IMR-90 (cell line): Measurements from ENCODE around the gene ATP11B. TPM values are rescaled to one million over a fixed set of nuclear protein-coding genes. Genes with fewer than 3 reads are reported as not detected.

ENCODE experiments used
- ATAC-seq: fragments of 200-7000 bp; cut with Tn5 transposase; 2 replicates; pipeline ENCODE4 v1.9.1; 2020; ENCODE audit warnings: low read depth, mild to moderate bottlenecking, moderate library complexity
- BruUV-seq: library from RNA; stranded (reverse); fragments of 400-500 nt; replicated peaks from 2 replicates; lab custom pipeline; 2021; lab: Mats Ljungman, UMichigan
- CTCF ChIA-PET: fragments of 300-600 bp; formaldehyde crosslinking; extraction: SDS; loops from one replicate; lab custom pipeline; 2021; ENCODE audit warnings: antibody characterized with exemption; lab: Yijun Ruan, JAX
- POLR2A ChIA-PET: fragments of 300-600 bp; sonication (Branson Sonifier 250); formaldehyde crosslinking; loops from one replicate; lab custom pipeline; 2022; ENCODE audit warnings: antibody characterized with exemption; ENCODE audit not compliant: unreplicated experiment; lab: Charles Lee
- DNase-seq: peaks from one replicate; pipeline ENCODE4 v3.0.0; 2013
- H2AFZ ChIP-seq: replicated peaks from 2 replicates; pipeline ENCODE3; 2013; ENCODE audit warnings: low read length, mild to moderate bottlenecking; ENCODE audit not compliant: poor library complexity
- H2AK5ac ChIP-seq: 2 replicates; pipeline ENCODE4 v1.6.1; 2013; ENCODE audit warnings: low read depth, low read length, inconsistent platforms
- H2AK9ac ChIP-seq: replicated peaks from 2 replicates; pipeline ENCODE3; 2013; ENCODE audit warnings: mild to moderate bottlenecking, low read depth, low read length, moderate library complexity; ENCODE audit not compliant: poor library complexity
- H2BK120ac ChIP-seq: 2 replicates; pipeline ENCODE4 v1.6.1; 2013; ENCODE audit warnings: low read depth, low read length, inconsistent platforms
- H2BK15ac ChIP-seq: 3 replicates; pipeline ENCODE4 v1.6.1; 2013; ENCODE audit warnings: low read depth, low read length, inconsistent platforms
- H2BK20ac ChIP-seq: 2 replicates; pipeline ENCODE4 v1.6.1; 2013; ENCODE audit warnings: low read depth, mild to moderate bottlenecking, inconsistent platforms, low read length, moderate library complexity
- H2BK5ac ChIP-seq: 2 replicates; pipeline ENCODE4 v1.6.1; 2013; ENCODE audit warnings: mild to moderate bottlenecking, low read depth, low read length, inconsistent platforms; ENCODE audit not compliant: poor library complexity, severe bottlenecking
- H3K14ac ChIP-seq: replicated peaks from 2 replicates; pipeline ENCODE4 v1.6.1; 2013; ENCODE audit warnings: low read depth, low read length, inconsistent platforms
- H3K18ac ChIP-seq: 2 replicates; pipeline ENCODE4 v1.6.1; 2013; ENCODE audit warnings: low read depth, low read length, control low read depth
- H3K23ac ChIP-seq: 2 replicates; pipeline ENCODE4 v1.6.1; 2013; ENCODE audit warnings: low read depth, low read length, inconsistent platforms
- H3K27ac ChIP-seq: 2 replicates; pipeline ENCODE4 v1.5.1; 2013; ENCODE audit warnings: mild to moderate bottlenecking, control low read depth, low read length; ENCODE audit not compliant: insufficient read depth
- H3K27me3 ChIP-seq: 2 replicates; pipeline ENCODE4 v1.6.1; 2013; ENCODE audit warnings: low read length; ENCODE audit not compliant: control insufficient read depth, insufficient read depth
- H3K36me3 ChIP-seq: 2 replicates; pipeline ENCODE4 v1.6.1; 2013; ENCODE audit warnings: low read length, mixed read lengths; ENCODE audit not compliant: control insufficient read depth, insufficient read depth
- H3K4ac ChIP-seq: 2 replicates; pipeline ENCODE4 v1.6.1; 2013; ENCODE audit warnings: low read depth, low read length, inconsistent platforms
- H3K4me1 ChIP-seq: 2 replicates; pipeline ENCODE4 v1.6.1; 2013; ENCODE audit warnings: low read length, mixed read lengths; ENCODE audit not compliant: control insufficient read depth, insufficient read depth
- H3K4me2 ChIP-seq: 2 replicates; pipeline ENCODE4 v1.6.1; 2013; ENCODE audit warnings: low read depth, mild to moderate bottlenecking, control low read depth, low read length, moderate library complexity
- H3K4me3 ChIP-seq: 2 replicates; pipeline ENCODE4 v1.5.1; 2013; ENCODE audit warnings: low read depth, mild to moderate bottlenecking, control low read depth, low read length, moderate library complexity; ENCODE audit not compliant: insufficient read depth
- H3K56ac ChIP-seq: 2 replicates; pipeline ENCODE4 v1.6.1; 2013; ENCODE audit warnings: low read length, inconsistent platforms; ENCODE audit not compliant: insufficient read depth; ENCODE audit errors: extremely low read depth
- H3K79me1 ChIP-seq, 2 experiments: 2 replicates each; pipeline ENCODE4 v1.6.1; 2013; ENCODE audit warnings: low read length in 2 of 2, inconsistent platforms in 1 of 2, low read depth in 1 of 2
- H3K9ac ChIP-seq: 2 replicates; pipeline ENCODE4 v1.6.1; 2013; ENCODE audit warnings: low read depth, low read length, control low read depth
- H3K9me1 ChIP-seq: 2 replicates; pipeline ENCODE4 v1.6.1; 2013; ENCODE audit warnings: low read length, inconsistent platforms; ENCODE audit not compliant: insufficient read depth
- H3K9me3 ChIP-seq: 2 replicates; pipeline ENCODE4 v1.6.1; 2013; ENCODE audit warnings: low read length; ENCODE audit not compliant: control insufficient read depth, insufficient read depth
- H4K20me1 ChIP-seq: 2 replicates; pipeline ENCODE4 v1.6.1; 2013; ENCODE audit warnings: low read length, inconsistent platforms; ENCODE audit not compliant: insufficient read depth
- H4K5ac ChIP-seq: 2 replicates; pipeline ENCODE4 v1.6.1; 2013; ENCODE audit warnings: mild to moderate bottlenecking, low read depth, low read length, control low read depth
- H4K8ac ChIP-seq, 2 experiments: 2 replicates each; pipeline ENCODE4 v1.6.1; 2013; ENCODE audit warnings: low read depth in 2 of 2, low read length in 2 of 2, control low read depth in 1 of 2, inconsistent platforms in 1 of 2
- H4K91ac ChIP-seq: 2 replicates; pipeline ENCODE4 v1.6.1; 2013; ENCODE audit warnings: low read depth, low read length, inconsistent platforms; ENCODE audit not compliant: insufficient read depth
- CHD1 ChIP-seq: IDR thresholded peaks from 2 replicates; pipeline ENCODE4 v1.6.1; 2012; ENCODE audit warnings: low read depth, low read length, improper control_type of control experiment
- ELK1 ChIP-seq: fragments of 150-350 bp; IDR thresholded peaks from 2 replicates; pipeline ENCODE4 v1.6.1; 2016; ENCODE audit warnings: low read depth, mild to moderate bottlenecking, low read length, moderate library complexity, borderline replicate concordance
- FOS ChIP-seq: fragments of 150-350 bp; IDR thresholded peaks from 2 replicates; pipeline ENCODE4 v1.6.1; 2016; ENCODE audit warnings: low read depth, low read length
- MAFK ChIP-seq: IDR thresholded peaks from 2 replicates; pipeline ENCODE4 v1.6.1; 2012; ENCODE audit warnings: low read depth, low read length, improper control_type of control experiment
- MAZ ChIP-seq: IDR thresholded peaks from 2 replicates; pipeline ENCODE4 v1.6.1; 2012; ENCODE audit warnings: low read depth, mild to moderate bottlenecking, low read length, improper control_type of control experiment, moderate library complexity, borderline replicate concordance
- MXI1 ChIP-seq: IDR thresholded peaks from 2 replicates; pipeline ENCODE4 v1.6.1; 2012; ENCODE audit warnings: low read depth, mild to moderate bottlenecking, low read length, moderate library complexity, borderline replicate concordance
- NFE2L2 ChIP-seq: fragments of 150-350 bp; IDR thresholded peaks from 2 replicates; pipeline ENCODE4 v1.6.1; 2016; ENCODE audit warnings: low read depth, mild to moderate bottlenecking, low read length
- RCOR1 ChIP-seq: IDR thresholded peaks from 2 replicates; pipeline ENCODE4 v1.6.1; 2012; ENCODE audit warnings: mild to moderate bottlenecking, low read length, improper control_type of control experiment; ENCODE audit not compliant: insufficient replicate concordance
- SMC3 ChIP-seq: fragments of 150-350 bp; IDR thresholded peaks from 2 replicates; pipeline ENCODE4 v1.6.1; 2016; ENCODE audit warnings: low read depth, mild to moderate bottlenecking, antibody characterized with exemption, low read length, moderate library complexity
- WGBS, 2 experiments: methylation state at CpG; one replicate each; pipeline versions ENCODE4 v1.1.5 to v1.1.7; 2013; ENCODE audit warnings: missing lambda C conversion rate in 2 of 2; ENCODE audit not compliant: insufficient read length in 1 of 2; ENCODE audit errors: extremely low coverage in 2 of 2; 5-methylcytosine and 5-hydroxymethylcytosine counted together
- dilution Hi-C: fragments of 300-500 bp; cut with HindIII; formaldehyde crosslinking; loops from one replicate; pipeline ENCODE4 v1.14.3; 2018; ENCODE audit warnings: low sequenced_read_pairs; ENCODE audit not compliant: unreplicated experiment
- in situ Hi-C: fragments of 300-500 bp; cut with MboI; formaldehyde crosslinking; loops from 3 replicates; pipeline ENCODE4 v1.14.3; 2019; ENCODE audit warnings: low sequenced_read_pairs, inconsistent platforms, mixed read lengths
- intact Hi-C: fragments of 100-400 bp; cut with micrococcal nuclease; formaldehyde crosslinking; loops from 2 replicates; pipeline ENCODE4 v1.10.0; 2022
- polyA plus RNA-seq, 3 experiments: library from polyadenylated mRNA; depleted of rRNA; stranded (reverse); fragments of >200 nt; gene quantifications; 2 replicates each; pipeline ENCODE4 v1.2.3, GENCODE V29; 2012; ENCODE audit warnings: low replicate concordance in 1 of 3
- total RNA-seq: library from RNA; depleted of rRNA; stranded (reverse); fragments of >200 nt; gene quantifications from 2 replicates; pipeline ENCODE4 v1.2.3, GENCODE V29; 2012

Gene ATP11B
- total and polyA plus RNA-seq, 2 of the 4 experiments (the other 2 are of a cell fraction): 10.0 to 39.6 TPM

GRCh38 chr3:182910936-182911781 is 117.9 kb downstream of the ATP11B start (continued):
- no peak for TF ChIP-seq RCOR1
- no peak for TF ChIP-seq MAZ

- TF ChIP-seq MXI1 (no peak), FOS (peak; percentile 18; the same call in 1 of the 2 replicates), CHD1 (no peak), MAFK (no peak), ELK1 (no peak), RCOR1 (no peak), SMC3 (no peak), NFE2L2 (no peak)
- H3K4me1 ChIP-seq: peaks cover 16% of the 10 kb centered on the region
- H3K36me3 ChIP-seq: 0 out of 2 replicates have a peak, but pooled peaks cover 1% of the 10 kb centered on the region
- no peak overlapping the region for H4K5ac ChIP-seq
- peaks cover 4% of the 10 kb centered on the region; the same call in 1 of the 2 replicates for H4K20me1 ChIP-seq
- peak overlapping the region; percentile 66 for H3K18ac ChIP-seq
- no peak overlapping the region for H3K9ac ChIP-seq
- H4K8ac ChIP-seq: no peak overlapping the region
- peak overlapping the region; percentile 44; the same call in 1 of the 2 replicates for H3K27ac ChIP-seq
- 0 out of 2 replicates have a peak overlapping the region, but pooled peaks have one; percentile 20 for H3K4ac ChIP-seq
- no peak overlapping the region for H2AK5ac ChIP-seq
- H2BK20ac ChIP-seq: no peak overlapping the region
- dilution Hi-C loops: no loop called here
- peaks cover 8% of the 10 kb centered on the region; the same call in 1 of the 2 replicates for H3K9me1 ChIP-seq
- H2AFZ ChIP-seq: no peak overlapping the region
- peak overlapping the region; percentile 63 for H2AK9ac ChIP-seq
- H4K91ac ChIP-seq: no peak overlapping the region
- no peak overlapping the region for H3K14ac ChIP-seq
- no peaks in the 10 kb centered on the region for H3K9me3 ChIP-seq
- CTCF ChIA-PET: no interaction called here
- no peak overlapping the region for H2BK120ac ChIP-seq
- peaks cover 3% of the 10 kb centered on the region in 2 experiments; a peak in 2 of 4 replicates for H3K79me1 ChIP-seq
- ATAC-seq (no peak), DNase-seq (no peak)
- H3K56ac ChIP-seq: no peak overlapping the region
- no peak overlapping the region for H2BK5ac ChIP-seq
- H3K4me2 ChIP-seq: no peak overlapping the region; the same call in 1 of the 2 replicates
- no peak overlapping the region for H3K4me3 ChIP-seq
- in situ Hi-C loops: loop anchor here (25.0 kb wide), 1 partner anchor 476 kb away; no protein-coding TSS in a partner anchor
- POLR2A ChIA-PET: no interaction called here
- no TSS peak for BruUV-seq
- H2BK15ac ChIP-seq: no peak overlapping the region
- H3K27me3 ChIP-seq: no peaks in the 10 kb centered on the region
- intact Hi-C loops: loop anchor here (5.0 kb wide), 2 partner anchors 121 to 186 kb away; partner anchors contain the start of gene MCCC1
- no peak overlapping the region for H3K23ac ChIP-seq
- 27% methylated on average over 2 of the region's 5 CpGs; no CpG with 5 or more reads in 1 of the 2 experiments for WGBS, 2 experiments
Measured at GRCh38 chr3:182911782-182912111, 118.4 kb downstream of the ATP11B start.
